ENCODE measurements around the gene CHKA.

Gene CHKA

GRCh38 chr11:68121067-68121899 lies at the start of gene CHKA:
Gene CHKA (minus strand): TSS chr11:68121388. CDS start chr11:68121177, 211 bp downstream.
- peak; percentile 75 for DNase-seq (ENCODE audit: low read depth)

GRCh38 chr11:68169442-68169841 lies 48.3 kb upstream of the CHKA start:
- no peak for DNase-seq (ENCODE audit: low read depth)

GRCh38 chr11:68168694-68169093 lies 47.5 kb upstream of the CHKA start:
- DNase-seq (ENCODE audit: low read depth) = no peak

- no peak for DNase-seq (ENCODE audit: low read depth)
Observed at GRCh38 chr11:68167474-68167873, 46.3 kb upstream of the CHKA start.

- DNase-seq (ENCODE audit: low read depth) = no peak
Observed at GRCh38 chr11:68166969-68167368, 45.8 kb upstream of the CHKA start.

- no peak for DNase-seq (ENCODE audit: low read depth)
Observed at GRCh38 chr11:68165601-68166000, 44.4 kb upstream of the CHKA start.

GRCh38 chr11:68164437-68164836 lies 43.2 kb upstream of the CHKA start:
- DNase-seq (ENCODE audit: low read depth) = no peak

- no peak for DNase-seq (ENCODE audit: low read depth)
Observed at GRCh38 chr11:68163691-68164090, 42.5 kb upstream of the CHKA start.

GRCh38 chr11:68160100-68160695 lies 39.0 kb upstream of the CHKA start:
- DNase-seq (ENCODE audit: low read depth) = no peak

GRCh38 chr11:68159665-68160064 lies 38.5 kb upstream of the CHKA start:
- DNase-seq (ENCODE audit: low read depth) = no peak

- no peak for DNase-seq (ENCODE audit: low read depth)
Observed at GRCh38 chr11:68159161-68159560, 38.0 kb upstream of the CHKA start.

- DNase-seq (ENCODE audit: low read depth) = no peak
Observed at GRCh38 chr11:68158580-68158979, 37.4 kb upstream of the CHKA start.

GRCh38 chr11:68153742-68154141 lies 32.6 kb upstream of the CHKA start:
- DNase-seq (ENCODE audit: low read depth) = no peak

GRCh38 chr11:68150037-68150436 lies 28.8 kb upstream of the CHKA start:
- DNase-seq (ENCODE audit: low read depth) = no peak

- no peak for DNase-seq (ENCODE audit: low read depth)
Observed at GRCh38 chr11:68149417-68149816, 28.2 kb upstream of the CHKA start.

GRCh38 chr11:68148879-68149278 lies 27.7 kb upstream of the CHKA start:
- no peak for DNase-seq (ENCODE audit: low read depth)

GRCh38 chr11:68148071-68148805 lies 27.1 kb upstream of the CHKA start:
- no peak for DNase-seq (ENCODE audit: low read depth)

- DNase-seq (ENCODE audit: low read depth) = no peak
Observed at GRCh38 chr11:68146704-68147474, 25.7 kb upstream of the CHKA start.

- DNase-seq (ENCODE audit: low read depth) = no peak
Observed at GRCh38 chr11:68146010-68146540, 24.9 kb upstream of the CHKA start.

- DNase-seq (ENCODE audit: low read depth) = no peak
Observed at GRCh38 chr11:68145120-68145866, 24.1 kb upstream of the CHKA start.

- no peak for DNase-seq (ENCODE audit: low read depth)
Observed at GRCh38 chr11:68143310-68143689, 22.1 kb upstream of the CHKA start.
